CD4-positive, alpha-beta memory T cell (primary cell): ENCODE measurements around the gene SFT2D2. TPM values are rescaled to one million over a fixed set of nuclear protein-coding genes. Genes with fewer than 3 reads are reported as not detected.

Source experiments
- CTCF ChIA-PET: fragments of 350-600 bp; sonication (Branson Sonifier 250); formaldehyde crosslinking; loops from one replicate; lab custom pipeline; 2021; ENCODE audit warnings: inconsistent platforms; ENCODE audit not compliant: partially characterized antibody; lab: Charles Lee
- POLR2A ChIA-PET: fragments of 350-600 bp; sonication (Branson Sonifier 250); formaldehyde crosslinking; loops from one replicate; lab custom pipeline; 2021; ENCODE audit not compliant: partially characterized antibody; lab: Charles Lee
- DNase-seq, 5 donors: peaks; one replicate each; pipeline versions ENCODE4 v3.0.0 to v3.0.0-alpha.2; 2020 to 2022; ENCODE audit warnings: mixed read lengths in 1 of 5
- H3K27ac ChIP-seq: one replicate; pipeline ENCODE4 v1.7.0; 2013; ENCODE audit warnings: low read depth, low read length
- H3K27me3 ChIP-seq: 2 replicates; pipeline ENCODE4 v1.7.0; 2013; ENCODE audit warnings: mild to moderate bottlenecking, low read length, moderate library complexity; ENCODE audit not compliant: insufficient read depth
- H3K36me3 ChIP-seq: 2 replicates; pipeline ENCODE4 v1.7.0; 2013; ENCODE audit warnings: mild to moderate bottlenecking, low read length, moderate library complexity; ENCODE audit not compliant: insufficient read depth
- H3K4me1 ChIP-seq: 2 replicates; pipeline ENCODE4 v1.7.0; 2013; ENCODE audit warnings: mild to moderate bottlenecking, low read length, moderate library complexity; ENCODE audit not compliant: insufficient read depth
- H3K4me3 ChIP-seq, 2 donors: one replicate each; pipeline ENCODE4 v1.7.0; 2013; ENCODE audit warnings: low read length in 2 of 2, mild to moderate bottlenecking in 1 of 2
- H3K9me3 ChIP-seq, 2 donors: one replicate each; pipeline ENCODE4 v1.7.0; 2013; ENCODE audit warnings: low read length in 2 of 2, control low read depth in 1 of 2; ENCODE audit not compliant: control insufficient read depth in 1 of 2
- H3K27ac Mint-ChIP-seq, 7 donors: one replicate each; pipeline ENCODE4 v1.8.0; 2020 to 2021; ENCODE audit warnings: mixed read lengths in 7 of 7, mild to moderate bottlenecking in 6 of 7, inconsistent platforms in 3 of 7, moderate library complexity in 3 of 7
- H3K27me3 Mint-ChIP-seq, 2 donors: one replicate each; pipeline ENCODE4 v1.8.0; 2020 to 2021; ENCODE audit warnings: mixed read lengths in 2 of 2
- H3K36me3 Mint-ChIP-seq, 2 donors: one replicate each; pipeline ENCODE4 v1.8.0; 2020 to 2021; ENCODE audit warnings: mixed read lengths in 2 of 2, inconsistent platforms in 1 of 2, mild to moderate bottlenecking in 1 of 2
- H3K4me1 Mint-ChIP-seq, 4 donors: one replicate each; pipeline ENCODE4 v1.8.0; 2020 to 2021; ENCODE audit warnings: mixed read lengths in 4 of 4, mild to moderate bottlenecking in 1 of 4
- H3K4me3 Mint-ChIP-seq, 8 donors: one replicate each; pipeline ENCODE4 v1.8.0; 2020 to 2021; ENCODE audit warnings: mixed read lengths in 8 of 8, mild to moderate bottlenecking in 7 of 8, moderate library complexity in 6 of 8, inconsistent platforms in 3 of 8
- H3K9me3 Mint-ChIP-seq, 8 donors: one replicate each; pipeline ENCODE4 v1.8.0; 2020 to 2021; ENCODE audit warnings: mixed read lengths in 8 of 8, mild to moderate bottlenecking in 5 of 8, inconsistent platforms in 3 of 8, moderate library complexity in 1 of 8
- intact Hi-C: fragments of 100-400 bp; cut with micrococcal nuclease; formaldehyde crosslinking; loops from one replicate; pipeline ENCODE4 v1.15.1; 2023
- polyA plus RNA-seq, 2 donors: library from polyadenylated mRNA; unstranded; fragments of 300-500 nt; fragmentation: Illumina TruSeq; gene quantifications; one replicate each; pipeline ENCODE4 v1.2.3, GENCODE V29; 2021
- total RNA-seq, 2 experiments: library from RNA; stranded (reverse); gene quantifications; one replicate each; pipeline ENCODE4 v1.2.3, GENCODE V29; 2021

Gene SFT2D2
- total and polyA plus RNA-seq, 4 experiments from 2014 or later, result 13.6 to 63.2 (median 51.3) TPM

- intact Hi-C loops, result no loop called here
- no peak overlapping the region for H3K4me3 Mint-ChIP-seq
- no peaks in the 10 kb centered on the region for H3K27me3 Mint-ChIP-seq
- DNase-seq, result no peak
- no peaks in the 10 kb centered on the region for H3K9me3 Mint-ChIP-seq
- H3K4me1 Mint-ChIP-seq, result peaks cover 35 to 57% (median 47%) of the 10 kb centered on the region in 4 donors
- peaks cover 49% of the 10 kb centered on the region for H3K36me3 ChIP-seq
- no peaks in the 10 kb centered on the region for H3K9me3 ChIP-seq
- no peaks in the 10 kb centered on the region for H3K27me3 ChIP-seq
- peak overlapping the region in 3 of 7 donors; percentile 37 to 56 (median 46) for H3K27ac Mint-ChIP-seq
- H3K4me1 ChIP-seq, result peaks cover 16% of the 10 kb centered on the region
- CTCF ChIA-PET, result no interaction called here
- H3K27ac ChIP-seq, result no peak overlapping the region
- POLR2A ChIA-PET, result interaction anchor here (0.7 kb wide), 1 partner anchor 8 kb away, joined by 3 read pairs; no protein-coding TSS in a partner anchor
- H3K4me3 ChIP-seq, result no peak overlapping the region
- H3K36me3 Mint-ChIP-seq, result peaks cover 76 to 88% of the 10 kb centered on the region in 2 donors
These were observed 17.4 kb downstream of the SFT2D2 start for GRCh38 chr1:168243198-168243597.

- Histone ChIP-seq H3K4me1 (peaks cover 16% of the 10 kb centered on the region), H3K4me3 (no peak overlapping the region), H3K9me3 (no peaks in the 10 kb centered on the region), H3K36me3 (peaks cover 48% of the 10 kb centered on the region), H3K27ac (no peak overlapping the region), H3K27me3 (no peaks in the 10 kb centered on the region)
- peaks cover 39 to 63% (median 49%) of the 10 kb centered on the region in 4 donors for H3K4me1 Mint-ChIP-seq
- H3K27me3 Mint-ChIP-seq, result no peaks in the 10 kb centered on the region
- no peaks in the 10 kb centered on the region for H3K9me3 Mint-ChIP-seq
- ChIA-PET CTCF (no interaction called here), POLR2A (interaction anchor here (0.7 kb wide), 1 partner anchor 9 kb away, joined by 3 read pairs; no protein-coding TSS in a partner anchor)
- H3K27ac Mint-ChIP-seq, result peak overlapping the region in 5 of 7 donors; percentile 37 to 94 (median 56)
- peaks cover 80 to 90% of the 10 kb centered on the region in 2 donors for H3K36me3 Mint-ChIP-seq
- intact Hi-C loops, result no loop called here
- peak in 1 of 5 donors; percentile 12 for DNase-seq
- H3K4me3 Mint-ChIP-seq, result no peak overlapping the region
These were observed 17.9 kb downstream of the SFT2D2 start for GRCh38 chr1:168243636-168244212.

GRCh38 chr1:168245042-168245441 lies 19.2 kb downstream of the SFT2D2 start:
- H3K27me3 Mint-ChIP-seq, result no peaks in the 10 kb centered on the region
- POLR2A ChIA-PET, result no interaction called here
- peaks cover 80 to 91% of the 10 kb centered on the region in 2 donors for H3K36me3 Mint-ChIP-seq

GRCh38 chr1:168246506-168246905 lies 20.7 kb downstream of the SFT2D2 start:
- Histone ChIP-seq H3K9me3 (no peaks in the 10 kb centered on the region), H3K4me3 (no peak overlapping the region), H3K27ac (no peak overlapping the region), H3K4me1 (peaks cover 16% of the 10 kb centered on the region), H3K36me3 (peaks cover 52% of the 10 kb centered on the region), H3K27me3 (no peaks in the 10 kb centered on the region)
- no peaks in the 10 kb centered on the region for H3K9me3 Mint-ChIP-seq
- H3K27ac Mint-ChIP-seq, result peak overlapping the region in 2 of 7 donors; percentile 22 to 47
- CTCF ChIA-PET, result interaction anchor here (0.8 to 1.3 kb wide), 2 partner anchors 11 to 13 kb away, joined by 3 to 5 read pairs; no protein-coding TSS in a partner anchor
- peaks cover 78 to 90% of the 10 kb centered on the region in 2 donors for H3K36me3 Mint-ChIP-seq
- H3K27me3 Mint-ChIP-seq, result no peaks in the 10 kb centered on the region
- POLR2A ChIA-PET, result no interaction called here
- no peak overlapping the region for H3K4me3 Mint-ChIP-seq
- peaks cover 43 to 75% (median 58%) of the 10 kb centered on the region in 4 donors for H3K4me1 Mint-ChIP-seq
- intact Hi-C loops, result no loop called here
- no peak for DNase-seq

More at GRCh38 chr1:168245042-168245441, 19.2 kb downstream of the SFT2D2 start:
- H3K27ac ChIP-seq, result no peak overlapping the region
- H3K27me3 ChIP-seq, result no peaks in the 10 kb centered on the region
- peaks cover 41 to 68% (median 56%) of the 10 kb centered on the region in 4 donors for H3K4me1 Mint-ChIP-seq
- peak overlapping the region in 1 of 7 donors; percentile 25 for H3K27ac Mint-ChIP-seq
- peaks cover 16% of the 10 kb centered on the region for H3K4me1 ChIP-seq
- H3K4me3 ChIP-seq, result no peak overlapping the region
- no peaks in the 10 kb centered on the region for H3K9me3 ChIP-seq
- CTCF ChIA-PET, result no interaction called here
- H3K9me3 Mint-ChIP-seq, result no peaks in the 10 kb centered on the region
- H3K36me3 ChIP-seq, result peaks cover 47% of the 10 kb centered on the region
- no peak overlapping the region for H3K4me3 Mint-ChIP-seq
- intact Hi-C loops, result no loop called here
- DNase-seq, result no peak

- Histone ChIP-seq H3K9me3 (no peaks in the 10 kb centered on the region), H3K36me3 (peaks cover 14% of the 10 kb centered on the region), H3K4me3 (no peak overlapping the region), H3K27me3 (no peaks in the 10 kb centered on the region), H3K27ac (no peak overlapping the region), H3K4me1 (no peaks in the 10 kb centered on the region)
- H3K4me3 Mint-ChIP-seq, result no peak overlapping the region
- H3K27me3 Mint-ChIP-seq, result no peaks in the 10 kb centered on the region
- H3K36me3 Mint-ChIP-seq, result peaks cover 79% of the 10 kb centered on the region in 2 donors
- no peak overlapping the region for H3K27ac Mint-ChIP-seq
- DNase-seq, result no peak
- ChIA-PET CTCF (interaction anchor here (0.7 to 2.1 kb wide), 3 partner anchors 11 to 19 kb away, joined by 3 to 8 read pairs (median 3); no protein-coding TSS in a partner anchor), POLR2A (no interaction called here)
- intact Hi-C loops, result no loop called here
- H3K4me1 Mint-ChIP-seq, result peaks cover 20 to 36% (median 31%) of the 10 kb centered on the region in 4 donors
- H3K9me3 Mint-ChIP-seq, result peaks cover 0 to 13% (median 6%) of the 10 kb centered on the region in 8 donors
These were observed 26.5 kb downstream of the SFT2D2 start for GRCh38 chr1:168252204-168252733.

- intact Hi-C loops, result no loop called here
- no peak for DNase-seq
- Mint-ChIP-seq H3K4me3 (no peak overlapping the region), H3K9me3 (peaks cover 0 to 13% (median 8%) of the 10 kb centered on the region in 8 donors), H3K4me1 (peaks cover 17 to 26% (median 22%) of the 10 kb centered on the region in 4 donors), H3K27ac (no peak overlapping the region), H3K36me3 (peaks cover 61 to 74% of the 10 kb centered on the region in 2 donors), H3K27me3 (no peaks in the 10 kb centered on the region)
- POLR2A ChIA-PET, result no interaction called here
- Histone ChIP-seq H3K27ac (no peak overlapping the region), H3K4me3 (no peak overlapping the region), H3K9me3 (no peaks in the 10 kb centered on the region), H3K27me3 (no peaks in the 10 kb centered on the region), H3K36me3 (no peaks in the 10 kb centered on the region), H3K4me1 (no peaks in the 10 kb centered on the region)
- CTCF ChIA-PET, result no interaction called here
These were observed 30.4 kb downstream of the SFT2D2 start for GRCh38 chr1:168256164-168256563.

GRCh38 chr1:168257397-168257796 lies 31.6 kb downstream of the SFT2D2 start:
- Mint-ChIP-seq H3K9me3 (peaks cover 0 to 13% (median 8%) of the 10 kb centered on the region in 8 donors), H3K27ac (peak overlapping the region in 1 of 7 donors; percentile 35), H3K4me1 (peaks cover 17 to 31% (median 27%) of the 10 kb centered on the region in 4 donors), H3K4me3 (no peak overlapping the region), H3K36me3 (peaks cover 59 to 78% of the 10 kb centered on the region in 2 donors), H3K27me3 (no peaks in the 10 kb centered on the region)
- DNase-seq, result no peak
- CTCF ChIA-PET, result no interaction called here
- no peaks in the 10 kb centered on the region for H3K36me3 ChIP-seq
- no peaks in the 10 kb centered on the region for H3K9me3 ChIP-seq
- H3K27me3 ChIP-seq, result no peaks in the 10 kb centered on the region
- no peak overlapping the region for H3K27ac ChIP-seq
- POLR2A ChIA-PET, result no interaction called here
- intact Hi-C loops, result no loop called here
- H3K4me3 ChIP-seq, result no peak overlapping the region
- H3K4me1 ChIP-seq, result no peaks in the 10 kb centered on the region
